Dendritic cell treated with granulocyte-macrophage colony-stimulating factor and Interleukin-4, amounts not matched to agents 40 ng/mL and 50 ng/mL, for 4 days (primary cell): ENCODE data around the gene TMPRSS7.

Source experiments
- H3K27ac Mint-ChIP-seq: one replicate; pipeline ENCODE4 v1.8.0; 2022; ENCODE audit warnings: mild to moderate bottlenecking, mixed read lengths
- H3K27me3 Mint-ChIP-seq: one replicate; pipeline ENCODE4 v1.8.0; 2022; ENCODE audit warnings: mild to moderate bottlenecking, mixed read lengths
- H3K36me3 Mint-ChIP-seq: one replicate; pipeline ENCODE4 v1.8.0; 2022; ENCODE audit warnings: low read depth, mixed read lengths
- H3K4me1 Mint-ChIP-seq: one replicate; pipeline ENCODE4 v1.8.0; 2022; ENCODE audit warnings: low read depth, mixed read lengths
- H3K4me3 Mint-ChIP-seq: one replicate; pipeline ENCODE4 v1.8.0; 2022; ENCODE audit warnings: mild to moderate bottlenecking, moderate library complexity, mixed read lengths
- H3K9me3 Mint-ChIP-seq: one replicate; pipeline ENCODE4 v1.8.0; 2022; ENCODE audit warnings: mixed read lengths
- intact Hi-C: fragments of 100-400 bp; cut with micrococcal nuclease; formaldehyde crosslinking; loops from one replicate; pipeline ENCODE4 v1.15.0; 2022

TMPRSS7 gene, protein sequence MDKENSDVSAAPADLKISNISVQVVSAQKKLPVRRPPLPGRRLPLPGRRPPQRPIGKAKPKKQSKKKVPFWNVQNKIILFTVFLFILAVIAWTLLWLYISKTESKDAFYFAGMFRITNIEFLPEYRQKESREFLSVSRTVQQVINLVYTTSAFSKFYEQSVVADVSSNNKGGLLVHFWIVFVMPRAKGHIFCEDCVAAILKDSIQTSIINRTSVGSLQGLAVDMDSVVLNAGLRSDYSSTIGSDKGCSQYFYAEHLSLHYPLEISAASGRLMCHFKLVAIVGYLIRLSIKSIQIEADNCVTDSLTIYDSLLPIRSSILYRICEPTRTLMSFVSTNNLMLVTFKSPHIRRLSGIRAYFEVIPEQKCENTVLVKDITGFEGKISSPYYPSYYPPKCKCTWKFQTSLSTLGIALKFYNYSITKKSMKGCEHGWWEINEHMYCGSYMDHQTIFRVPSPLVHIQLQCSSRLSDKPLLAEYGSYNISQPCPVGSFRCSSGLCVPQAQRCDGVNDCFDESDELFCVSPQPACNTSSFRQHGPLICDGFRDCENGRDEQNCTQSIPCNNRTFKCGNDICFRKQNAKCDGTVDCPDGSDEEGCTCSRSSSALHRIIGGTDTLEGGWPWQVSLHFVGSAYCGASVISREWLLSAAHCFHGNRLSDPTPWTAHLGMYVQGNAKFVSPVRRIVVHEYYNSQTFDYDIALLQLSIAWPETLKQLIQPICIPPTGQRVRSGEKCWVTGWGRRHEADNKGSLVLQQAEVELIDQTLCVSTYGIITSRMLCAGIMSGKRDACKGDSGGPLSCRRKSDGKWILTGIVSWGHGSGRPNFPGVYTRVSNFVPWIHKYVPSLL

GRCh38 chr3:112034436-112034835 is at the start of gene TMPRSS7:
Gene TMPRSS7, plus strand, starts transcription at chr3:112034736. Its CDS starts 110 bp downstream, at chr3:112034846.
- H3K9me3 Mint-ChIP-seq: no peaks in the 10 kb centered on the region
- H3K27ac Mint-ChIP-seq: no peak within 1 kb of the TSS
- peaks cover 6% of the 10 kb centered on the region for H3K4me1 Mint-ChIP-seq
- intact Hi-C loops: no loop called here
- H3K36me3 Mint-ChIP-seq: no peaks in the 10 kb centered on the region
- H3K4me3 Mint-ChIP-seq: no peak within 1 kb of the TSS
- H3K27me3 Mint-ChIP-seq: no peaks in the 10 kb centered on the region

GRCh38 chr3:111986800-111987199 is 47.7 kb upstream of the TMPRSS7 start:
- H3K27ac Mint-ChIP-seq: no peak overlapping the region
- H3K9me3 Mint-ChIP-seq: no peaks in the 10 kb centered on the region
- no peaks in the 10 kb centered on the region for H3K27me3 Mint-ChIP-seq
- intact Hi-C loops: no loop called here
- peaks cover 30% of the 10 kb centered on the region for H3K4me1 Mint-ChIP-seq
- peaks cover 70% of the 10 kb centered on the region for H3K36me3 Mint-ChIP-seq
- H3K4me3 Mint-ChIP-seq: no peak overlapping the region

DNA sequence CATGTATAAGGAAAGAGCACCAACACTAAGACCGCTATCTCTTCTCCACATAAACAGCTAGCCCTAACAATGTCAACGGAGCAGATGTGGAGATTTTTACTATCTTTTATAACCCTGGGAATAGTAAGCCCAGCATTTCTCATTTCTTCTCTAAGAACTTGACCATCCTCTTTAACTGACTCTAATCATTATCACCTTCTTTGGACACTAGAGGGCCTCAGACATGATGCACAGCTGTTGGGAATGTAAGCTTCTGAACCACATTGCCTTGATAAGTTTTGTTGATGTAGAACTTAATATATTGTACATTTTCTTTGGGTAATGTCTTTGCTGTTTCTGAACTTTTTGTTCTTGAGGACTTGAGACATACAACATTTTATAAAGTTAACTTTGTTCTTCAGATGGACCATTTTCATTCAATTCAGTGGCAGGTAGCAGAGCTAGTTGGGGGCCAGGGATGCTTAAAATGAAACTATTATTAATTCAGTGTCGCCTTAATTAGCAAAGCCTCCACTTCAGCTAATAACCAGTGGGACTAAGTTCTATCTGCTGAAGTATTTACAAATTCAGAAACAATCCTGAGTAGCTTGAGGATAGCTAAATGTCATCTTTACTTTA is 45.4 kb upstream of the TMPRSS7 start:
- H3K27me3 Mint-ChIP-seq: no peaks in the 10 kb centered on the region
- no peaks in the 10 kb centered on the region for H3K9me3 Mint-ChIP-seq
- H3K36me3 Mint-ChIP-seq: peaks cover 71% of the 10 kb centered on the region
- intact Hi-C loops: loop anchor here (2.0 kb wide), 1 partner anchor 24 kb away; no protein-coding TSS in a partner anchor
- no peak overlapping the region for H3K4me3 Mint-ChIP-seq
- no peak overlapping the region for H3K27ac Mint-ChIP-seq
- peaks cover 19% of the 10 kb centered on the region for H3K4me1 Mint-ChIP-seq

DNA sequence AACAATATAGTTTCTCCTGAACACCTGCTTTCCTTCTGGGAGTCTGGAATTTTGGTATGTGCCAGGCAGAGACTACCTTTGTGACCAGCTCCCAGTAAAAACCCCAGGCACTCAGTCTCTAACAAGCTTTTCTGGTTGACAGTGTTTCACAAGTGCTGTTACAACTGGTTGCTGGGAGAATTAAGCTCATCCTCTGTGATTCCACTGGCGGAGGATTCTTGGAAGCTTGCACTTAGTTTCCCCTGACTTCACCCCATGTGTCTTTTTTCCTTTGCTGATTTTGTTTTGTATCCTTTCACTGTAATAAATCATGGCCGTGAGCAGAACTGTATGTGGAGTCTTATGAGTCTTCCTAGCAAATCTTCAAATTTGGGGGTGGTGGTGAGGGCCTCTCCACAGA is 41.5 kb upstream of the TMPRSS7 start:
- Mint-ChIP-seq H3K4me1 (no peaks in the 10 kb centered on the region), H3K9me3 (no peaks in the 10 kb centered on the region), H3K4me3 (no peak overlapping the region), H3K27me3 (peaks cover 10% of the 10 kb centered on the region), H3K36me3 (peaks cover 32% of the 10 kb centered on the region), H3K27ac (no peak overlapping the region)
- intact Hi-C loops: no loop called here

GRCh38 chr3:111998636-111999483 is 35.7 kb upstream of the TMPRSS7 start, which contains the start of gene TAGLN3:
Gene TAGLN3, plus strand, starts transcription at chr3:111998922. Its CDS starts 501 bp downstream, at chr3:111999423.
- no peaks in the 10 kb centered on the region for H3K36me3 Mint-ChIP-seq

DNA sequence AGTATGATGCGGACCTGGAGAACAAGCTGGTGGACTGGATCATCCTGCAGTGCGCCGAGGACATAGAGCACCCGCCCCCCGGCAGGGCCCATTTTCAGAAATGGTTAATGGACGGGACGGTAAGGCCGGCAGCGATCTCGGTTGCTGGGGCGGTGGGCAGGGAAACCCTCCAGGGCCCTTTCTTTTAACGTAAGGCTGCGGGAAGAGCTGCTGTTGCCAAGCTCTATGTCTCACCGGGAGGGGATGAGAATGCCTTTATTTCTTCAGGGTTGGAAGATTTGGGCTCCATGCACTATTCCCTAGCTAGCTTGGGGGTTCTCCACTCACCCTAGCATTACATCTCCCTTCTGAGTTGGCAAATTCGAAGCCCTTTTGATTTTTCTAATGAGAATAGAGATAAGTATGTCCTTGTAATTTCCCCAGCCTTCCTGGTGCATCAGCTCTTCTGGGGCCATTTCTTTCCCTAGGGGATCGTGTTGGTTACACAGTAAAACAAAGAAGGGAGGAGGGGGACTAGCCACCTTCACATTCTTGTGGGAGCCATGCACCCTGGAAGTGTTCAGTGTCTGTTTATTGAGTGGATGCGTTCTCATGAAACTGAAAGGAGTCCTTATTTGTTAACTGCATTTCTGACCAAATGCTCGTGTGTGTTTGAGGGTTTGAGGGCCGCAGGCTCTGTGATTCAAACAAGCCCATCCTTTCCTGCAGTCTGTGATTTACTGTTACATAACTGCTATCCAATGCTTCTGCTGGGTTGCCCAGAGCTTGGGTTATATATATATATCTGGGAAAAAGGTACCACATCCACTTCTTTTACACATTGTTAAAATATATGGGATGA is 34.8 kb upstream of the TMPRSS7 start:
- no peak overlapping the region for H3K4me3 Mint-ChIP-seq
- intact Hi-C loops: no loop called here
- no peaks in the 10 kb centered on the region for H3K9me3 Mint-ChIP-seq
- no peak overlapping the region for H3K27ac Mint-ChIP-seq
- no peaks in the 10 kb centered on the region for H3K36me3 Mint-ChIP-seq
- peaks cover 44% of the 10 kb centered on the region for H3K27me3 Mint-ChIP-seq
- peaks cover 22% of the 10 kb centered on the region for H3K4me1 Mint-ChIP-seq

More at GRCh38 chr3:111998636-111999483, 35.7 kb upstream of the TMPRSS7 start, which contains the start of gene TAGLN3:
- H3K27me3 Mint-ChIP-seq: peaks cover 44% of the 10 kb centered on the region
- intact Hi-C loops: no loop called here
- no peak within 1 kb of the TSS for H3K27ac Mint-ChIP-seq
- H3K4me1 Mint-ChIP-seq: peaks cover 22% of the 10 kb centered on the region
- peak within 1 kb of the TSS; percentile 41 for H3K4me3 Mint-ChIP-seq
- no peaks in the 10 kb centered on the region for H3K9me3 Mint-ChIP-seq

DNA sequence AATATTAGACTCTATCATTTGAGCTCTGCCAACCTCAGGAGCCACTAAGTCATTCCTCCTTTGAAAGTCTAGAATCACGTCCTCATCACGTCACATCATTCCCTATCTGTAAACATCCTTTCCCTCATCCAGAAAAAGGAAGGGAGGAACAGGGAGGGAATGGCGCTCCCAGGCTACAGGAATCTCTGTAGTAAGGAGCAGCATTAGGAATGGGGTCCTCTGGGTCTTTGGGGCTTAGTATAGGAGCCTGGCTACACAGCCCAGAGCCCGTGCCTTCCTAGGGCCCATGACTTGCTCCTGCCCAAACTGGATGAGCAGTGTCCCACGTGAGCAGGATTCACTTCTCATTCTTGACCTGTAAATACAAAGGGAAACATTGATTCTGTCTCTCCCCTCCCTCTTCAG is 34.2 kb upstream of the TMPRSS7 start:
- Mint-ChIP-seq H3K27me3 (peaks cover 44% of the 10 kb centered on the region), H3K27ac (no peak overlapping the region), H3K9me3 (no peaks in the 10 kb centered on the region), H3K4me3 (no peak overlapping the region), H3K4me1 (peaks cover 22% of the 10 kb centered on the region), H3K36me3 (no peaks in the 10 kb centered on the region)
- intact Hi-C loops: no loop called here

DNA sequence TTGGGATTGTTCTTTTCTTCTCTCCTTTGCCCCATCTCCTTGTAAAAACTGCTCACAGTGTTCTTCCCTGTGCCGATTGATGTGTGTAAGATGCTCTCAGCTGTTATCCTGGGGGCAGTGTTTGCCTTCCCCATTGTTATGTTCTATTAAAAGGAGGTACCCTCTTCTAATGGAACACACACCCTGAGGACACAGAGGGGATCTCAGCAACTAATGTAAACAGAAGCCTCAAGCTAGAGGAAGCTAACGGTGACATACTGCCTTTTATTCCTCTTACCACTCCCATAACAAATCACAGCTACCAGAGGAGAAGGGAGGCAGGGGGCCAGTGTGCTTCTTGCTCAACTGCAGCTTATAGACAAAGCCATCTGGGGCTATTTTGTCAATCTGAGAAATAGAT is 33.6 kb upstream of the TMPRSS7 start:
- Mint-ChIP-seq H3K4me3 (no peak overlapping the region), H3K4me1 (peaks cover 22% of the 10 kb centered on the region), H3K27me3 (peaks cover 44% of the 10 kb centered on the region), H3K9me3 (no peaks in the 10 kb centered on the region), H3K27ac (no peak overlapping the region), H3K36me3 (no peaks in the 10 kb centered on the region)
- intact Hi-C loops: no loop called here

GRCh38 chr3:112001526-112001925 is 33.0 kb upstream of the TMPRSS7 start:
- H3K4me3 Mint-ChIP-seq: no peak overlapping the region
- peaks cover 22% of the 10 kb centered on the region for H3K4me1 Mint-ChIP-seq
- intact Hi-C loops: no loop called here

GRCh38 chr3:112002096-112002971 is 32.2 kb upstream of the TMPRSS7 start:
- peaks cover 39% of the 10 kb centered on the region for H3K27me3 Mint-ChIP-seq

More at GRCh38 chr3:112001526-112001925, 33.0 kb upstream of the TMPRSS7 start:
- H3K36me3 Mint-ChIP-seq: no peaks in the 10 kb centered on the region
- no peak overlapping the region for H3K27ac Mint-ChIP-seq
- H3K9me3 Mint-ChIP-seq: no peaks in the 10 kb centered on the region
- H3K27me3 Mint-ChIP-seq: peaks cover 41% of the 10 kb centered on the region

GRCh38 chr3:112003321-112004080 is 31.0 kb upstream of the TMPRSS7 start:
- H3K4me1 Mint-ChIP-seq: peaks cover 19% of the 10 kb centered on the region
- H3K36me3 Mint-ChIP-seq: no peaks in the 10 kb centered on the region
- peaks cover 29% of the 10 kb centered on the region for H3K27me3 Mint-ChIP-seq
- H3K9me3 Mint-ChIP-seq: no peaks in the 10 kb centered on the region
- intact Hi-C loops: no loop called here
- H3K4me3 Mint-ChIP-seq: no peak overlapping the region
- H3K27ac Mint-ChIP-seq: no peak overlapping the region

More at GRCh38 chr3:112002096-112002971, 32.2 kb upstream of the TMPRSS7 start:
- Mint-ChIP-seq H3K36me3 (no peaks in the 10 kb centered on the region), H3K4me3 (no peak overlapping the region), H3K9me3 (no peaks in the 10 kb centered on the region), H3K4me1 (peaks cover 22% of the 10 kb centered on the region), H3K27ac (no peak overlapping the region)
- intact Hi-C loops: no loop called here
